GM08714 (cell line): Measurements from ENCODE around the gene DEPP1.
"Not testable (repeated sequence)": the region's sequence is repeated elsewhere in the genome, so short reads cannot be mapped to it uniquely, and the experiment has no call there.

Source experiments
- H3K4me3 ChIP-seq: fragments of 200-500 bp; sonication (Bioruptor generic); 2 replicates; pipeline ENCODE4 v1.5.1; 2014; ENCODE audit warnings: mild to moderate bottlenecking, low read length, inconsistent platforms
- ZNF274 ChIP-seq: IDR thresholded peaks from 2 replicates; pipeline ENCODE4 v1.6.1; 2012; ENCODE audit warnings: mild to moderate bottlenecking, low read depth, low read length

Gene DEPP1, protein sequence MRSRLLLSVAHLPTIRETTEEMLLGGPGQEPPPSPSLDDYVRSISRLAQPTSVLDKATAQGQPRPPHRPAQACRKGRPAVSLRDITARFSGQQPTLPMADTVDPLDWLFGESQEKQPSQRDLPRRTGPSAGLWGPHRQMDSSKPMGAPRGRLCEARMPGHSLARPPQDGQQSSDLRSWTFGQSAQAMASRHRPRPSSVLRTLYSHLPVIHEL

DNA sequence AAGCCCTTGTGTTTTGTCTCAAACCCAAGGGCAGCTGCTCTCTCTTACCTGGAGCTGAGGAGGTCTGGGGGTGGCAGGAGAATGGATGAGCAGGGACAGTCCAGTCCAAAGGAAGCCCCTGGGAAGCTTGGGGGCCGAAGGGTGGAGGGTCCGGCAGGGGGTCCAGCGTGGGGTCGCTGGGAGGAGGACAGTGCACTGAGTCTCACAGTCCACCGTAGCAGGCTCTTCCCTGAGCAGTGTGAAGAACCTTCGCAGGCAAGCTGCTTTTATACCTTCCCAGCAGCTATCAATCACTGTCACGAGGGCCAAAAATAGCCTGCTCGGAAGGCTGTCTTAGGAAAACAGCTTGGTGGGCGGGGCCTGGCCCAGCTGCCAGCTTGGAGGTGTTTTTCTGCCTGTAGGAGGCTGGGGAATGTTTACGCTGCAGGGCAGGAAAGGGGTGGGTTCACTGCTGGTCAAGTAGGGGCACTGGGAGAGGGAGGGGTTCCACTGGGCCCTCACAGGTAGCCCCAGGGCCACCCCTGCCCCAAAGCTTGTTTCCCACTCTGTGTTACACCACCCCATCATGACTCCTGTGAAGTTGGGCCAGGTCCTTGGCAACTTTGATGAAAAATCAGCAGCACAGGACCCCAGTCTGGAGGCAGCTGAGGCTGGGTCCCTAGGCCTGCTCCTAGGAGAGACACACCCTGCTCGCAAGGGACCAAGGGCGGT is at the start of gene DEPP1:
Gene DEPP1 (minus strand): TSS at position 240 of the 711 bp plus-strand sequence. CDS start 779 bp downstream, outside the sequence.
- peak within 1 kb of the TSS; percentile 26; the same call in 1 of the 2 replicates for H3K4me3 ChIP-seq
- TF ChIP-seq ZNF274: no peak

DNA sequence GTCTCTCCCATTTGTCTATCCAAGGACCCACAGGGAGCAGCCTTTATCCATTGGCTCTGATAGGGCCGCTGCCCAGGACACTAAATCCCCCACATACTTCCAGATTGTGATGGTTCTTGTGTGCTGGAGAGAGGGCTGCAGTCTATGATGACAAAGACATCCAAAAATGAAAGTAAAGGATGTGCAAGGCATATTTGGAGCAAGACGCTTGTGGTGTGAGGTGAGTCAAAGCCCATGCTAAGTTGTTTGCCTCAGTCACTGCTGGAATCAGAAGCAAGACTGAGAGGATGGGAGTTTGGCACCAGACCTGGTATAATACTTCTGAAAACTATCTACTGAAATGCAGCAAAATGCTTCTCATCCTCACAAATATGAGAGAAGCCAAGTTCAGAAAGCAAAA is 44.8 kb upstream of the DEPP1 start:
- H3K4me3 ChIP-seq: no peak overlapping the region
- no peak for TF ChIP-seq ZNF274

- TF ChIP-seq ZNF274: no peak
- H3K4me3 ChIP-seq: no peak overlapping the region
Observed at GRCh38 chr10:45015590-45015989, 37.0 kb upstream of the DEPP1 start.

DNA sequence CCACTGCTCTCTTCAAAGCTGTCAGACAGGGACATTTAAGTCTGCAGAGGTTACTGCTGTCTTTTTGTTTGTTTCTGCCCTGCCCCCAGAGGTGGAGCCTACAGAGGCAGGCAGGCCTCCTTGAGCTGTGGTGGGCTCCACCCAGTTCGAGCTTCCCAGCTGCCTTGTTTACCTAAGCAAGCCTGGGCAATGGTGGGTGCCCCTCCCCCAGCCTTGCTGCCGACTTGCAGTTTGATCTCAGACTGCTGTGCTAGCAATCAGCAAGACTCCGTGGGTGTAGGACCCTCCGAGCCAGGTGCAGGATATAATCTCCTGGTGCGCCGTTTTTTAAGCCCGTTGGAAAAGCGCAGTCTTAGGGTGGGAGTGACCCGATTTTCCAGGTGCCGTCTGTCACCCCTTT is 35.9 kb upstream of the DEPP1 start:
- H3K4me3 ChIP-seq: not testable (repeated sequence)

DNA sequence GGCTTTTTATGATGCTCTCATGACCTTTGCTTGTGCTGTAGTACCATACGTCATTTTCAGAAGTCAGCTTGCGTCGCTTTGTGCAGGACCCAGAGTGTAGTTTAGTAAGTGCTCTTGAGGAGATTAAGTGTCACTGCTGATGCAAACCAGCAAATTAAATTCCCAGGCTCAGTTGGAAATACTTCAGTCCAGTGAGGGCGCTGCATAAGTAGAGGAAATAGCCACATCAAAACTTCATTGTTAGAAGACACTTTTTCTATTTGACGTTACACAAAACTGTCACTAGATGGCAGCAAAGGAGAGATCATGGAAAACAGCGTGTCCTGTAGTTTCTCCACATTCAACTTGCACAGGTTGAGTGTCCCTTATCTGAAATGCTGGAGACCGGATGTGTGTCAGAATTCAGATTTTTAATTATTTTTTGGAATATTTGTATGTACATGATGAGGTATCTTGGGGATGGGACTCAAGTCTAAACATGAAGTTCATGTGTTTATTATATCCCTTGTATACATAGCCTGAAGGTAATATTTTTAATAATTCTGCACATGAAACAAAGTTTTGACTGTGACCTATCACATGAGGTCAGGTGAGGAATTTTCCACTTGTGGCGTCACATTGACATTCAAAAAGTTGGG is 30.0 kb upstream of the DEPP1 start:
- no peak for TF ChIP-seq ZNF274
- H3K4me3 ChIP-seq: no peak overlapping the region

DNA sequence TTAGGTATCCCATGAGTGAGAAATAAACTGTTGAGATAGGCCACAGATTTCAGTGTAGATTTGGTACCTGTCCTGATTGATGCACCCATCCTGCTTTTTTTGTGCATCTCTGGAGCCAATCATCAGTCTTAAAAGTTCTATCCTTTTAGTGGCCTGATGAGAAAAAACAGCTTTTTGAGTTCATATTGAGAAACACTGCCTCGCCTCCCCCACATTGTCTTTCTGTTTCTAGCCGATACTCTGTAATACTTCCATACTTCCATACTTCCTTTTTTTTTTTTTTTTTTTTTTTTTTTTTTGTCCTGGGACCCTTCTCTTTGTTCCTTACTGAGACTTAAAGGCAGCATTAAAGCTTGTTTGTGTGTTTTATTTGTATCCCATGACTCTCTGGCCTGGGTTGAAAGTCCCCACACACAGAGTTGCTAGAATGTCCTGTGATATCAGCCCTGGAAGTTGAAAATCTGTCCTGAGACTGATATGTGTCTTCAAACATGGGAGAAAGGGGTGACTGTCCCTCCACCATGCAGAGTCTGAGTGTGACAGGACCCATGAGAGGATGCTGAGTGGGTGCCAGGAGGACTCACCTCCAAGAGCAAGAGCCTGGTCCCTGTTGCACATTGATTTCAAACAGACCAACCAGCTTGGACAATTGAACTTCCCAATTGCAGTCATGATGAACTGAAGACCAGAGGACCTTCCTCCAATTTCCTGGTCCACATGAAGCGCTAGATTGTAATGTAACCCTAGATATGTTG is 27.8 kb upstream of the DEPP1 start:
- no peak for TF ChIP-seq ZNF274

GRCh38 chr10:45005284-45005683 is 26.7 kb upstream of the DEPP1 start:
- no peak for TF ChIP-seq ZNF274
- no peak overlapping the region for H3K4me3 ChIP-seq

More for the DNA sequence above, 27.8 kb upstream of the DEPP1 start:
- H3K4me3 ChIP-seq: no peak overlapping the region

GRCh38 chr10:45004661-45005060 is 26.1 kb upstream of the DEPP1 start:
- no peak for TF ChIP-seq ZNF274

GRCh38 chr10:45003432-45004000 is 24.9 kb upstream of the DEPP1 start:
- peak; percentile 73 for TF ChIP-seq ZNF274
- H3K4me3 ChIP-seq: no peak overlapping the region

More at GRCh38 chr10:45004661-45005060, 26.1 kb upstream of the DEPP1 start:
- H3K4me3 ChIP-seq: no peak overlapping the region

GRCh38 chr10:45001381-45002148 is 23.0 kb upstream of the DEPP1 start:
- H3K4me3 ChIP-seq: peak overlapping the region; percentile 91

GRCh38 chr10:45000752-45001380 is 22.3 kb upstream of the DEPP1 start, which contains the start of gene ZNF22:
Gene ZNF22, plus strand, starts transcription at chr10:45000923. Its CDS starts 2,446 bp downstream, at chr10:45003369.
- no peak for TF ChIP-seq ZNF274
- peak within 1 kb of the TSS; percentile 91 for H3K4me3 ChIP-seq

More at GRCh38 chr10:45001381-45002148, 23.0 kb upstream of the DEPP1 start:
- no peak for TF ChIP-seq ZNF274

GRCh38 chr10:45000138-45000751 is 21.6 kb upstream of the DEPP1 start:
- peak overlapping the region; percentile 91; the same call in 1 of the 2 replicates for H3K4me3 ChIP-seq
- TF ChIP-seq ZNF274: no peak
